GM21717 (cell line): Measurements from ENCODE around the gene STEAP3.
"Not testable (repeated sequence)": the region's sequence is repeated elsewhere in the genome, so short reads cannot be mapped to it uniquely, and the experiment has no call there.

ENCODE experiments used
- ATAC-seq: cut with Tn5 transposase; IDR thresholded peaks from one replicate; pipeline ENCODE4 v1.9.1; 2021; ENCODE audit warnings: mild to moderate bottlenecking, moderate library complexity; ENCODE audit not compliant: unreplicated experiment

STEAP3 gene

DNA sequence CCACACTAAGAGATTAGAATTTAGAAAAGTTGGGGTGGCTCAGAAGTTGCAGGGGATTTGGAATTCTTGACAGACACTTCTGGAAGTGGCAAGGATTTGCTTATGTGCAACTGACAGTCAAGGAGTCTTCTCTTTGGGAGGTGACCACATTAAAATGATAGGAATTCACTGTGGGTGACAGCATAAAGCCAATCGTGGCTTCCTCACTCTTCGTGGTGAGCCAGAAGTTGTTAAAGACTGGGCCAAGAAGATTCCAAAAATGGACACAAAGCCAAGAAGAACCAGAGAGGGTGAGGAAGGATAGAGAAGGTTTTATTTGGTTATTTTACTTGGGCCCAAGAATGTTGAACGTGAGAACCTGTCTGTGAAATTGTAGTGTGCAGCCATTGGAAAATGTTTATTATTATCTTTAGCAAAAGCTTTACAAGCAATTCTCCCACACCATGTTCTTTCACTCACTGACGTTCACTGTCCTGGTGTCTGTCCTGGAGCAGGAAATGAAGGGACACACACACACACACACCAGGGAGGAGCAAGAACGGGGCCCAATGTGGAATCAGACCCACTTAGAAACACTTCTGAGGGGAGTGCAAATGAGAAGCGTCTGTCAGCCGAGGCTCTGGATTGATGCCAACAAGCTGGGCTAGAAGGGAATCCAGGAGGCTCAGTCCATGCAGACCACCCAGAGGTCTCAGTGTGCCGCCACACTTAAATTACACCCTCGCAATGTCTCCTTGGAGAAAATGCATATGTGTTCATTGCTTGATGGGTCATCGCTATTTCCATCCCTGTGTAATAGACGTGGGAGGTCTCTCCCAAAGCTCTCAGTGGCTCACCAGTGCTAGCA lies 37.2 kb downstream of the STEAP3 start:
- no peak for ATAC-seq

DNA sequence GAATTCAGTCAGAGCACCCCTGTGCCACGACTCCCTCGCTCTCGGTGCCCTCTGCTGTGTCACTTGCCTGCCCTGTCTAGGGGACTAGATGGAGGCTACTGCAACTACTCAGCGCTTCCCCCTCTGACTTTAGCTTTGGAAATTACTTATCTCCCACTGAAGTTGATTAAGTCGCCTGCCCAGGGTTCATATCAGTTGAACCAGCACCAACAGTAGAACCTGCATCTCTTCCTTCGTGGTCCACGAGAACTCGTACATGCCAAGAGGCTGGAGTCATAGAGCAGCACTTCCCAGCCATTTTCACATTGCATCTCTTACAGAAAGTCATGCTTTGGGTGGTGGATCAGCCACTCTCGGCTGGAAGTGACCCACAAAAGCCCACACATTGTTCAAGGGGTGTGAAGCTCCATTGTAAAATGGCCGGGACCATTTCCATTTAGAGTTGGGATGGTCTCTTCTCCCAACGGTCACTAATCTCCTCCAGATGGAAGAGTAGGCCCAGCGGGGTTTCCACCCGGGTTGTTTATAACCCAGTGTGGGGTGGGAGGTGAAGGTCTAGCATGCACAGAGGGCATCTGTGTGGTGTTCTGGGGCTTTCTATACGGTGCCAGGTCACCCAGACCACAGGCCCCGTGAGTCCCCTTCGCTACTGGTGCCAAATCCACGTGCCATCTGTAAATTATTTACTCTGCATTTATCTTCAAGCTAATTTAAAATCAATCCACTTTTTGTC lies 38.0 kb downstream of the STEAP3 start:
- ATAC-seq: no peak

DNA sequence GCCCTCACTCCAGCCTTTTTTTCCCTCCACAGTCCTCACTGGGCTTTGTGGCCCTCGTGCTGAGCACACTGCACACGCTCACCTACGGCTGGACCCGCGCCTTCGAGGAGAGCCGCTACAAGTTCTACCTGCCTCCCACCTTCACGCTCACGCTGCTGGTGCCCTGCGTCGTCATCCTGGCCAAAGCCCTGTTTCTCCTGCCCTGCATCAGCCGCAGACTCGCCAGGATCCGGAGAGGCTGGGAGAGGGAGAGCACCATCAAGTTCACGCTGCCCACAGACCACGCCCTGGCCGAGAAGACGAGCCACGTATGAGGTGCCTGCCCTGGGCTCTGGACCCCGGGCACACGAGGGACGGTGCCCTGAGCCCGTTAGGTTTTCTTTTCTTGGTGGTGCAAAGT lies 39.4 kb downstream of the STEAP3 start:
- ATAC-seq: no peak

DNA sequence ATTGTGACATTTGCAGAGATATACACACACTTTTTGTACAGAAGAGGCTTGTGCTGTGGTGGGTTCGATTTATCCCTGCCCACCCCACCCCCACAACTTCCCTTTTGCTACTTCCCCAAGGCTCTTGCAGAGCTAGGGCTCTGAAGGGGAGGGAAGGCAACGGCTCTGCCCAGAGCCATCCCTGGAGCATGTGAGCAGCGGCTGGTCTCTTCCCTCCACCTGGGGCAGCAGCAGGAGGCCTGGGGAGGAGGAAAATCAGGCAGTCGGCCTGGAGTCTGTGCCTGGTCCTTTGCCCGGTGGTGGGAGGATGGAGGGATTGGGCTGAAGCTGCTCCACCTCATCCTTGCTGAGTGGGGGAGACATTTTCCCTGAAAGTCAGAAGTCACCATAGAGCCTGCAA lies 40.0 kb downstream of the STEAP3 start:
- no peak for ATAC-seq

DNA sequence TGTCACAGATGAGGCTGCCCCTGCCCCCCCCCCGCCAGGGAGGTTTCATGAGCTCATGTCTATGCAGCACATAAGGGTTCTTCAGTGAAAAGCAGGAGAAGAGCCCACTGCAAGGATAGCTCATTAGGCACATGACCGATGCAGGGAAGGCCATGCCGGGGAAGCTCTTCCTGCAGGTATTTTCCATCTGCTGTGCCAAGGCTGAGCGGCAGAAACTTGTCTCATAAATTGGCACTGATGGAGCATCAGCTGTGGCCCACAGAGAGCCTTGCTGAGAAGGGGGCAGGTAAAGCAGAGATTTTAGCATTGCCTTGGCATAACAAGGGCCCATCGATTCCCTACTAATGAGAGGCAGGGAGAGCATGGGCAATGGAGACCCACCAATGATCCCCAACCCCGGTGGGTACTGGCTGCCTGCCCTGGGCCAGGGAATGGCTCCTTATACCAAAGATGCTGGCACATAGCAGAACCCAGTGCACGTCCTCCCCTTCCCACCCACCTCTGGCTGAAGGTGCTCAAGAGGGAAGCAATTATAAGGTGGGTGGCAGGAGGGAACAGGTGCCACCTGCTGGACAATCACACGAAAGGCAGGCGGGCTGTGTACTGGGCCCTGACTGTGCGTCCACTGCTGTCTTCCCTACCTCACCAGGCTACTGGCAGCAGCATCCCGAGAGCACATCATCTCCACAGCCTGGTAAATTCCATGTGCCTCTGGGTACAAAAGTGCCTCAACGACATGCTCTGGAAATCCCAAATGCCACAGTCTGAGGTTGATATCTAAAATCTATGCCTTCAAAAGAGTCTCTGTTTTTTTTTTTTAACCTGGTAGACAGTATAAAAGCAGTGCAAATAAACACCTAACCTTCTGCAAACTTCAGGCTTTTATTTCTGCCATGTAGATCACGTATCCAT lies 41.4 kb downstream of the STEAP3 start:
- ATAC-seq: peak; percentile 96

DNA sequence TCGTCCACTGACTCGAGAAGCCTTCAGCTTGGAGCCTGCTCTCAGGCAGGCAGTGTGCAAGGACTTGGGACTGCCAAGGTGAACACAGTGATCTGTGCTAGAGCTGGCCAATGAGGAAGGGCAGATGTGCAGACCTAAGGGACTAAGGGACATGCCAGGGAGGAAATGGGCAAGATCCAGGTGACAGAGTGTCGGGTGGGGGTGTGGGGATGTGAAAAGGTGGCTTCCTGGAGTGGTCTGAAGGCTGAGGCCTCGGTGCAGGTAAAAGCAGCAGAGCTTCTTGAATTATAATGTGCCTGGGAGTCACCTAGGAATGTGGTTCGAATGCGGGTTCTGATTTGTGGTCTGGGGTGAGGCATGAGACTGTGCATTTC lies 42.0 kb downstream of the STEAP3 start:
- no peak for ATAC-seq

DNA sequence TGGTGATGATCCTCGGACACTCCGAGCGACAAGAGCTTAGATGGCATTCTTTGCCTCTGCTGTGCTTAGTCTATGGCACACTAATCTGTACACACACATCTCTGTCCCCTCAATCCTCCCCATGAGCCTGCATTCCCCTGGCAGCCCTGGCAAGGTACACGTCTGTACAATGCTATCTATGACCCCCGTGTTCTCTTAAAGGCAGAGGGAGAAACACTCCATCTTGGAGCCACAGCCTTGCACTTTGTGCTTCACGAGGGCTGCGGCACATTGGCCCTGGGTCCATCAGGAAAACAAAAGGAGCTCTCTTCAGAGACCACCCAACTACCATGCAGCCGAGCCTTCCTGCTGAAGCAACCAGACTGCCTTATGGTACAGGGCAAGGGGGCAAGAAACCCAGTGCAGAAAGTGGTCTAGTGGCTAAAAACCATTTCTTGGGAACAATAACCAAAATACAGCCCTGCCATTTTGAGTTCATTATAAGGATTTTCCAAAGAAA lies 42.5 kb downstream of the STEAP3 start:
- no peak for ATAC-seq

DNA sequence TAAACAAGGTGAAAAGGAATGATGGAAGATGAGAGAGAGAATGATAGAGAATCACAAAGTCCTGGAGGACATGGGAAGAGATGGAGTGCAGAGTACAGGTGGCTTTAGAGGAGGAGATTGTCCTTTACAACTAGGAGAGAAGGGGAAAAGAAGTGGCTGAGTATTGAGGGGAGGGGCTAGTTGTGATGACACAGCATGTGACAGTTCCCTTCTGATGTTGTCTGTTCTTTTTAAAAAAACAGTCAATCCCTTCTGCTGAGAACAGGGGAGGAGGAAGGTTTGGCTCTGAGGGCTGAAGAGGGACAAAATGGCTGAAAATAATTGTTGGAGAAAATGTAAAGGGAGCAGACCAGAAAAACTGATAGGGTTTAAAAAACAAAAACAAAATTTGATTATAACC lies 44.0 kb downstream of the STEAP3 start:
- no peak for ATAC-seq

DNA sequence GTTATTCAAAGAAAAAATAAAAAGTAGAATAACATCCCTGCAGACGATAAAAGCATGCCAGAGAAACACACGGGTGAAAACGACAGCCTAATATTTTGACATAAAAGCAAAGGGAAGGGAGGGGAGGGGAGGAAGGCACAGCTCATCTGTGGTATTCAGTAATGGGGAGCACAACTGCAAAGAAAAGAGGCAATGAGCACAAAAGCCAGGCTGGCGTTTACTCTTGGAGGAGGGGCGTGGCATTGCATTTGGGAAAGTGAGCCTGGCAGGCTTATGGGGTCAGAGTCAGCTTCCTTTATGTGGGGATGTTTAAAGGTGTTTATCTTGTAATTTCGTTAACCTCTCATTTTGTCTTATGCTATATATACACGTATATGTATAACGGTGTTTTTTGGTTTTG lies 53.2 kb downstream of the STEAP3 start:
- ATAC-seq: no peak

DNA sequence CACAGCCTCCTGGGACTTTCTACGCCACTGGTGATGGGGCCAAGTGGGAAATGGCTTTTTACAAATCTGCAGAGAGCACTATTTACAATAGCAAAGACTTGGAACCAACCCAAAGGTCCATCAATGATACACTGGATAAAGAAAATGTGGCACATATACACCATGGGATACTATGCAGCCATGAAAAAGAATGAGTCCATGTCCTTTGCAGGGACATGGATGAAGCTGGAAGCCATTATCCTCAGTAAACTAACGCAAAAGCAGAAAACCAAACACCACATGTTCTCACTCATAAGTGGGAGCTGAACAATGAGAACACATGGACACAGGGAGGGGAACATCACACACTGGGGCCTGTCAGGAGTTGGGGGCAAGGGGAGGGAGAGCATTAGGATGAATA lies 54.8 kb downstream of the STEAP3 start:
- ATAC-seq: not testable (repeated sequence)

DNA sequence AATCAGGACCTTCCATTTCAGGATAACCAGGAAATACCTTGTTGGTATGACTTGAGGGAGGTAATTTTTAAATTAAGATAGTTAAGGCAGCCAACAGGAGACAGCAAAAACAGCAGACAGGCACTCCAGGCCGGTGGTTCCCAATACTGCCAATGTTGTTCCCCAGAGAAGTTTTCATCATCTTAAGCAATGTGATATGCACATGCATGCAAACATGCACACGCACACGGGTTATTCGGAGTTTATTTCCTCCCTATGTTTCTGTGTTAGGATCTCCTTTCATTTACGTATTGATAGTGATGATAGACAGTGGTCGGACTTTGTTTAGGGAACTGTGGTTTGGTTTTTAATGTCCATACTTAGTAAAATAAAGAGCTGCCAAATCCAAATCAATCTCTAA lies 55.3 kb downstream of the STEAP3 start:
- ATAC-seq: no peak

DNA sequence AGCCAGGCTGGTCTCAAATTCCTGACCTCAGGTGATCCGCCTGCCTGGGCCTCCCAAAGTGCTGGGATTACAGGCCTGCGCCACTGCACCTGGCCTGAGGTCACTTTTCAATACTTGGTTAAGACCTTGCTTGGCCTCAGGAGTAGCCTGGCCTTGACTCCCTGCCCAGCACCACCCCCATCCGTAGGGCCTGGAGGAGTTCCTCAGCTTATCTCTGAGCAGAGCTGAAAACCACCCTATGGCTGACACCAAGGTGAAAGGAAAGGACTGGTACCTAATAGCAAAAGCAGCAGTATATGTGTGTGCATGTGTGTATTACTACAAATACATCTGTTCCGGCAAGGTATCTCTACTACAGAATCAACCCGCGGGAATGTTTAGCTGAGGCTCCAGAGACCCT lies 56.0 kb downstream of the STEAP3 start:
- no peak for ATAC-seq

DNA sequence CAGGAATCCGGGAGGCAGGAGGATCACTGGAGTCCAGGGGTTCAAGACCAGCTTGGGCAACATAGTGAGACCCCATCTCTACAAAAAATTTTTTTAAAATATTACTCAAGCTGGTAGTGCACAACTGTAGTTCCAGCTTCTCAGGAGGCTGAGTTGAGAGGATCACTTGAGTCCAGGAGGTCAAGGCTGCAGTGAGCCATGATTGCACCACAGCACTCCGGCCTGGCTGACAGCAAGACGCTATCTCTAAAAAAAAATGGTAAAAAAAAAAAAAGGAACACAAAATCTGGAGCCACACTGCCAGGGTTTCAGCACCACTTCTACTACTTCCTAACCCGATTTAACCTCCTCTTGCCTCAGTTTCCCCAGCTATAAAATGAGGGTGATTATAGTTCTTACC lies 57.0 kb downstream of the STEAP3 start:
- no peak for ATAC-seq

DNA sequence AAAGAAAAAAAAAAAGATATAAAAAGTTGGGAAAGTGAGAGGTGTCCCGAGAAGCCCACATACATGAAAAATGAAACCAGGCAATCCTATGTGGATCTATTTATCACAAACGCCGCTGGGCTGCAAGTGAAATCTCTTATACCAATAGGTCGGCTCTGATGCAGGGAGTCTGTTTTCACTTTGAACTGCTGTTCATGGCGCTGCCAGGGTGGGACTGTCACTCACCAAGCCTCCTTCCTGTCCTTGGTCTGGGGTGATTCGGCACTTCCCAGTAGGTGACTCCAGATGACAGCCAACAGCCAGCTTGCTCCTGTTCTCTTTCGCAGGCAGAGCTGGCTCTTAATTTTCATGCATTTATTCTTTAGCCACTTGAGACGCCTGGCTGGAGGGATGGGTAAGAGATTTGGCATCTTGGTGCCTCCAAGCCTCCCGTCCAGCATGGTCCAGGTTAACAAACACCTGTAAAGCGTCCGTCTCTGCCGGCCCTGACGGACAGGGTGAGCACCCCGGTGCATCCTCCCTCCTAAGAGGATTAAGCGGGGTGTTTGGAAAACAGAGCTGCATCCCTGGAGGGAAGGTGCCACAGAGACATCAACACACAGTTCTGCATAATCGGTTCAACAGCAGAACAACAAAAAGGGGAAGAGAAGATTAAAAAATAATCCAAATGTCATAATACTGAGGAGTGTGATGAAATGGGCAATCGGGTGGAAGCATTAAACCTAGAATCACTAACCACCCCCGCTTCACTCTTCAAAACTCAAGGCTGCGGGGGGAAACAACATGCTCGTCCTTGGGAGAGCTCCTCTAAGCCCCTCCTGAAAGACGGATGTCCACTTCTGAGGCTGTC lies 58.7 kb downstream of the STEAP3 start:
- no peak for ATAC-seq

DNA sequence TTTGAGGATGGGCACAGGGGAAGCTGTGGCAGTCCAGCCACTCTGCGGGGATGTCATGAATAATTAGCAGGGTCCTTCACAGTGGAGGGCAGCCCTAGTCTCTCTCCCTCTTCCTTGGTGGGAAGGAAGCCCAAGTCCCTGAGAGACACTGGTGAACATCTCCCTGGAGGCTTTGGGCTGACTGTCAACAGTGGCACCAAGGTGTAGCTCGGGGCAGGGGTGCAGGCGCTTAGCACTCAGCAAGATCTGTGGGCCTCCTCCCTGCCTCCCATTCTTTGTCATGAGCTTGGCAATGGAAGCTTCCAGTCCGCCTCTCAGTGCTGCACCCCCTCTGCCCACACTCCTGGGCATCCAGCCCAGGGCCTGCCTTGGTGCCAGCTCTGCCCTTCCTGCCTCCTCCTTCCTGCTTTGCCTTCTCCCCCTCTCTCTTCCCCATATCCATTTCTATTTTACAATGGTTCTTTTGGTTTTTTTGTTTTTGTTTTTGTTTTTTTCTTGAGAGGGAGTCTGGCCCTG lies 59.4 kb downstream of the STEAP3 start:
- no peak for ATAC-seq

DNA sequence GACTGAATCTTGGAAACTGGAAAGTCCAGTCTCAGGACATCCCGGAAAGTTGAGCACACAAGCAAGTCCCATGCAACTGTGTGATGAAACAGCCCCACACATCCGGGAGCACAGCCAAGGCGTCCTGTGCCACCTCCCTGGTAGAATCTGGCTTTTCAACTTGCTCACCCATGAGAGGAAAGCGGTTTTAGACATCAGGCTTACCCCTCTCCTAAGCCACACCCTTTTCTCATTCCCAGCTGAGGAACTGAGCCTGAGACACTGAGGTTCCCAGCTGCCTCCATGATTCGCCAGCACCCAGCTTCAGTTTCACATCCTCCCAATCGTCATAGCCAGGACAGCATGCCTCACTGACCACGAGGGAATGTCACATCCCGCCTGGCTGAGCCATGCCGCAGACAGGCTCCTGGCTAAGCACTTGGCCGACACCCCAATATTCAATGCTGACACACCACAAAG lies 60.3 kb downstream of the STEAP3 start:
- no peak for ATAC-seq

DNA sequence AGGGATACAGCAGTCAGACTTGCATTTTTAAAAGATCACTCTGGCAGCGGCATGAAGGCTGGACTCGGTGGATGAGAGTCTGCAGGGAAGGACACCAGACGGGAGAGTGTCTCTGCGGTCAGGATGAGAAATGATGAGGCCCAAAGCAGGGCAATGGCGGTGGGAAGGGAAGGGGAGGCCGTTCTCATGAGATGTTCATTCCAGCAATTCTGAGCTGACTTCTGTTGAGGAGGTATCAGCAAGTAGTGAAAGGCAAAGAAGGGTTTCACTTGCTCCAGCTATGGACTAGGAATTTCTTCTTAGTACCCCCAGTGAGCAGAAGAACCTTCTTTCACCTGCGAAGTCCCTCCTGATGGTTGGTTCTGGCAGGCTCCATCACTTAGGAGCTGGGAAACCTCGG lies 63.0 kb downstream of the STEAP3 start:
- no peak for ATAC-seq

DNA sequence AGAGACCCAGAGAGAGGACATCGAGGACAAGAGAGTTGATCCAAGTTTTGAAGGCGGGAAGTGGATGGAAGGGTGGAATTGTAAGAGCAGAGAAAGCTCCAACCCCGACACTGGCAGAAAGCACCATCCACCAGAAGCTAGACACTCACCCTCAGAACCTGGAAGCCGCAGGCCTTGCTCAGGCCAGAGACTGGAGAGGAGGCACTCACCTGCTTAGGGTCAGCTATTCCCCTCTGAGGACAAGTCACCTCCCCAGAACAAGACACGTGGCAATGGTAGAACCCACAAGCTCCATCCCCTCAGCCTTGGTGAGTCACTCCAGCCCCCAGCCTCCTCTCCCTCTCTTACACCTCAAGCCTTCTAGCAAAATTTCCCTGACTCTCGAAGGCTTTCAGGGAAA lies 64.9 kb downstream of the STEAP3 start:
- ATAC-seq: no peak

DNA sequence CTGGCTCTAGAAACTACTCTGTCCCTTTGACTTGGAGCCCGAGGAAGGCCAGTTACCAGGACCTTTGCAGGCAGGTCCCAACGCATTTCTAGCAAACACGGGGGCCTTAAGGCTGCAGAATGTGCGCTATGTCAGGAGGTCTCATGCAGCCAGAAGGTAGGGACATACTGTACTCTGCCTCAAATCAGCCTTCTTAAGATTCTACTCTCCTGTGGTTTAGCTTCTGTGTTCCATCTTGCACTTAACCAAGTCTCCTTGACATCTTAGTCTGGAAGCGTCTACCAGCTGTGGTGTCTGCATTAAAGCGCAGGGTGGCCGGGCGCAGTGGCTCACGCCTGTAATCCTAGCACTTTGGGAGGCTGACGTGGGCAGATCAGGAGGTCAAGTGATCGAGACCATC lies 65.5 kb downstream of the STEAP3 start:
- ATAC-seq: no peak

DNA sequence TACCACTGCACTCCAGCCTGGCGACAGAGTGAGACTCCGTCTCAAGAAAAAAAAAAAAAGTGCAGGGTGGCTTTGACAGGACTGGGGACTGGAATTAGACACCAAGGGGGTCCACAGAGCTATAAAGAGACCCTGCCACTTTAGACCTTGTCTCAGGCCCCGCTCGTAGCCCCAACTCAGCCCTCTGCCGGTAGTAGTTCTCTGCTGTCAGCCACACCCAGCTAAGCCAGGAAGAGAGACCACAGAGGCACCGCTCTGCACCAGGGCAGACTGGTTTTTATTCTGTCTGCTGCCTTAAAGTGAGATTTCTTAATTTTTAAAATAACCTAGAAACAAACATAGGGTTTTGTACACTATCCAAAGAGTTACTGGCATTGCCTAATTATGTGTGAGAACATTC lies 66.0 kb downstream of the STEAP3 start:
- ATAC-seq: no peak
